ENCODE data around the gene COMMD2. TPM values are rescaled to one million over a fixed set of nuclear protein-coding genes. Genes with fewer than 3 reads are reported as not detected.

COMMD2 gene
- total and polyA plus RNA-seq, 10 of the 15 experiments (the other 5 are each of a cell fraction or from before 2014, with no cell fraction given) = 23.0 to 97.0 (median 50.9) TPM

- intact Hi-C loops (cut with micrococcal nuclease; ENCODE audit: unreplicated experiment) = no loop called here
- no peak overlapping the region for H3K9ac ChIP-seq (ENCODE audit: control insufficient read depth, insufficient read depth, low read length)
- no peak for ATAC-seq
- in situ Hi-C loops (cut with MboI) = no loop called here
- H3K4me1 ChIP-seq (ENCODE audit: control insufficient read depth, insufficient read depth, low read length) = no peaks in the 10 kb centered on the region
- H3K27ac ChIP-seq (ENCODE audit: control insufficient read depth, insufficient read depth) = no peak overlapping the region
- POLR2A ChIA-PET = no interaction called here
- no peaks in the 10 kb centered on the region for H3K9me3 ChIP-seq (replicated peaks; ENCODE audit: control insufficient read depth, insufficient read depth, low read length)
- SMC1A ChIA-PET (ENCODE audit: uncharacterized antibody, unreplicated experiment) = interaction anchor here (0.6 kb wide), 1 partner anchor 30 kb away, joined by 3 read pairs; no protein-coding TSS in a partner anchor
- RAD21 ChIA-PET (ENCODE audit: unreplicated experiment) = no interaction called here
- no peak overlapping the region for H2AFZ ChIP-seq (ENCODE audit: control insufficient read depth, low read depth, low read length)
- 76% methylated on average over 5 of the region's 5 CpGs for WGBS (ENCODE audit: insufficient coverage, insufficient replicate concordance, low lambda C conversion rate, missing lambda C conversion rate)
- FAIRE-seq = no peak
- CTCF ChIA-PET = interaction anchor here (0.5 to 1.1 kb wide), 3 partner anchors 35 to 79 kb away, joined by 3 to 4 read pairs (median 3); no protein-coding TSS in a partner anchor
- no peak overlapping the region for H3K4me2 ChIP-seq (ENCODE audit: control insufficient read depth, insufficient read depth)
- H3K27me3 ChIP-seq (replicated peaks in 1 of 2; ENCODE audit: control insufficient read depth in 2 of 2, insufficient read depth in 2 of 2, low read length in 1 of 2) = no peaks in the 10 kb centered on the region
- DNase-seq (ENCODE audit: low read depth, low spot score) = no peak
- no TSS peak for BruUV-seq (replicated peaks)
- no peaks in the 10 kb centered on the region for H4K20me1 ChIP-seq (ENCODE audit: control insufficient read depth, insufficient read depth)
- no peaks in the 10 kb centered on the region for H3K36me3 ChIP-seq (ENCODE audit: control insufficient read depth in 2 of 2, insufficient read depth in 2 of 2, low read length in 1 of 2)
- no peaks in the 10 kb centered on the region for H3K79me2 ChIP-seq (ENCODE audit: control insufficient read depth, insufficient read depth, low read length)
- no peak overlapping the region for H3K4me3 ChIP-seq
- no peak for TF ChIP-seq SIN3A (IDR thresholded peaks at IDR 0.05; ENCODE audit: low read depth, low read length)
- no peak for TF ChIP-seq SREBF2 (IDR thresholded peaks at IDR 0.05; ENCODE audit: low read length)
- TF ChIP-seq ZBTB40 (IDR thresholded peaks at IDR 0.05; ENCODE audit: borderline replicate concordance) = no peak
- TF ChIP-seq RAD51 (IDR thresholded peaks at IDR 0.05) = no peak
- TF ChIP-seq MYB (IDR thresholded peaks at IDR 0.05; ENCODE audit: borderline replicate concordance, low read depth, low read length) = no peak
- TF ChIP-seq NKRF (conservative IDR thresholded peaks at IDR 0.05) = no peak
- no peak for TF ChIP-seq NR2C1 (IDR thresholded peaks at IDR 0.05)
- TF ChIP-seq CBX3 (IDR thresholded peaks at IDR 0.05; ENCODE audit: borderline replicate concordance, low read depth) = no peak
- TF ChIP-seq LARP7 (IDR thresholded peaks at IDR 0.05) = no peak
- no peak for TF ChIP-seq PAX8 (IDR thresholded peaks at IDR 0.05)
- no peak for TF ChIP-seq KDM1A (IDR thresholded peaks at IDR 0.05; ENCODE audit: borderline replicate concordance)
- no peak for TF ChIP-seq POLR2AphosphoS5 (IDR thresholded peaks at IDR 0.05; ENCODE audit: low read length)
- TF ChIP-seq NRF1 (conservative IDR thresholded peaks at IDR 0.05; ENCODE audit: low read depth, low read length) = no peak
- TF ChIP-seq BCL11A (IDR thresholded peaks at IDR 0.05; ENCODE audit: low read depth, low read length) = no peak
- TF ChIP-seq POLR2AphosphoS2 (IDR thresholded peaks at IDR 0.05; ENCODE audit: low read depth, low read length) = no peak
- TF ChIP-seq EP300 (IDR thresholded peaks at IDR 0.05; ENCODE audit: borderline replicate concordance in 1 of 2, control insufficient read depth in 1 of 2, low read depth in 2 of 2, low read length in 2 of 2) = no peak
- no peak for TF ChIP-seq PRDM15 (CRISPR knock-in tag; IDR thresholded peaks at IDR 0.05)
These were observed 49.4 kb upstream of the COMMD2 start for GRCh38 chr3:149801639-149802038.
